HG03064 (cell line): ENCODE measurements around the gene LEFTY2.
"Not testable (repeated sequence)": the region's sequence is repeated elsewhere in the genome, so short reads cannot be mapped to it uniquely, and the experiment has no call there.

Experiments used
- ATAC-seq: cut with Tn5 transposase; IDR thresholded peaks from one replicate; pipeline ENCODE4 v1.9.1; 2021; ENCODE audit warnings: low read depth; ENCODE audit not compliant: unreplicated experiment

Gene LEFTY2, protein sequence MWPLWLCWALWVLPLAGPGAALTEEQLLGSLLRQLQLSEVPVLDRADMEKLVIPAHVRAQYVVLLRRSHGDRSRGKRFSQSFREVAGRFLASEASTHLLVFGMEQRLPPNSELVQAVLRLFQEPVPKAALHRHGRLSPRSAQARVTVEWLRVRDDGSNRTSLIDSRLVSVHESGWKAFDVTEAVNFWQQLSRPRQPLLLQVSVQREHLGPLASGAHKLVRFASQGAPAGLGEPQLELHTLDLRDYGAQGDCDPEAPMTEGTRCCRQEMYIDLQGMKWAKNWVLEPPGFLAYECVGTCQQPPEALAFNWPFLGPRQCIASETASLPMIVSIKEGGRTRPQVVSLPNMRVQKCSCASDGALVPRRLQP

GRCh38 chr1:225941187-225941941 is at the start of gene LEFTY2:
Gene LEFTY2 (minus strand): TSS chr1:225941220. CDS start chr1:225941140, 80 bp downstream.
- ATAC-seq: no peak

DNA sequence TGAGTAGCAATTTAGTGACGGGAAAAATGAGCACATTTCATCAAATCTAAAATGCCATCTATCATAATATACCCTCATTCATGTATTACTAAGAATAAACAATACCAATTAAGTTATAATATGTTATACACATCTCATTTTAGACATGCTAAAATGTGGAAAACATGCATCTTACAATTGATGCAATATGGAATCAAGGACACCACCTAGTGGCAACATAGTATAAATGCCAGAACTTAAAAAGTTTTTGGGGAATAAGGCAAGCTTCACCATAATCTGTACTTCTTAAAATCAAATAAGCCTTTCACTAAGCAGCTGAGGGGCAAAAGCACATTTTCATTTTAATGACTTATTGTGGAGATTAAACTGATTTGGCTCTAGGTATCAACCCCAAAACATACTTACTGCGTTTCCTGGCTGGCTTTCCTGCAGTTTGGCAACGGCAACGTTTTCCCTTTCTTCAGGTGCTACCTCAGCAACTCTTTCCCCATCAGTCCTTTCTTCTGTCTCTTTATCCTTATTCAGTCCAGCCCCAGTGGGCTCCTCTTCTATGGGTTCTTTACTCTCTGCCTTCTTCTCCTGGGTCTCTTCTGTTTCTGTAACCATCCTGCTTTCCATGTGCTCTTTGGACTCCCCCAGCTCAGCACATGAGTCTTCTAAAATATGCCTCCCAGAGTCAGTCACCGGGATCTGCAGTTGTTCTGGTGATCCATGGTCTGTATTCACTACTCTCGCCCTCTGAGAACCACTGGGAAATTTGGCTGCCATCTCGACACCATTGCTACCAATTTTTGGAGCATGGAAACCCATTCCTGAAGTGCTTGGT is 46.7 kb upstream of the LEFTY2 start:
- ATAC-seq: no peak

GRCh38 chr1:225981714-225982113 is 40.7 kb upstream of the LEFTY2 start:
- ATAC-seq: no peak

GRCh38 chr1:225980005-225980836 is 39.2 kb upstream of the LEFTY2 start:
- ATAC-seq: no peak

GRCh38 chr1:225979421-225979820 is 38.4 kb upstream of the LEFTY2 start:
- ATAC-seq: no peak

GRCh38 chr1:225977937-225978748 is 37.1 kb upstream of the LEFTY2 start:
- peak; percentile 85 for ATAC-seq

DNA sequence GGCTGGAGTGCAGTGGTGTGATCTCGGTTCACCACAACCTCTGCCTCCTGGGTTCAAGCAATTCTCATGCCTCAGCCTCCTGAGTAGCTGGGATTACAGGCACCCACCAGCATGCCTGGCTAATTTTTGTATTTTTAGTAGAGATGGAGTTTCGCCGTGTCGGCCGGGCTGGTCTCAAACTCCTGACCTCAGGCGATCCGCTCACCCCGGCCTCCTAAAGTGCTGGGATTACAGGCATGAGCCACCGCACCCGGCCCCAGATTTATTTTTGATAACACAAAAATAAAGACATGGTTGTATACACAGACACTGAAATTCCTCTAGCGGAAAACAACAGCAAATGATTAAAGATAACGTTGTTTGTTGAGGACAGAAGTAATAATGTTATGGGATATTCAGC is 34.1 kb upstream of the LEFTY2 start:
- not testable (repeated sequence) for ATAC-seq

DNA sequence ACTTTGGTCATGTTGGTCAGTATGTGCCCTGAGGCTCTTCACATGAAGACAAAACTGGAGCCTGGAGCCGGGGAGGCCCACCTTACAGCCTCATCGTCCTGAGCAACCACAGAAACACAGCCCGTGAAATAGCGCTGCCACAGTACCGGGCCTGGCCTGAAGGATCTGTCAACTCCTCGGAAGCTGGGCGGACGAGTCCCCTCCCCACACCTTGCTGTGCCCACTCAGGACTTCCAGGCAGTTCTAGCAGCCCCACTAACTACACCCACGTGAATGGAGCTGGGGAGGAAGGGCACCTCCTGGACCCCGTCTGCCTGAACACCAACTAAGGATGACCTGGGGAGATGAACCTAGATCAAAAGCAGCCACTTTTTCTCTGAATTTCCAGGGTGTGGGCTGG is 33.4 kb upstream of the LEFTY2 start:
- ATAC-seq: no peak

GRCh38 chr1:225973158-225973557 is 32.1 kb upstream of the LEFTY2 start:
- no peak for ATAC-seq

GRCh38 chr1:225972344-225973152 is 31.5 kb upstream of the LEFTY2 start:
- no peak for ATAC-seq

GRCh38 chr1:225970592-225971157 is 29.7 kb upstream of the LEFTY2 start:
- ATAC-seq: not testable (repeated sequence)

DNA sequence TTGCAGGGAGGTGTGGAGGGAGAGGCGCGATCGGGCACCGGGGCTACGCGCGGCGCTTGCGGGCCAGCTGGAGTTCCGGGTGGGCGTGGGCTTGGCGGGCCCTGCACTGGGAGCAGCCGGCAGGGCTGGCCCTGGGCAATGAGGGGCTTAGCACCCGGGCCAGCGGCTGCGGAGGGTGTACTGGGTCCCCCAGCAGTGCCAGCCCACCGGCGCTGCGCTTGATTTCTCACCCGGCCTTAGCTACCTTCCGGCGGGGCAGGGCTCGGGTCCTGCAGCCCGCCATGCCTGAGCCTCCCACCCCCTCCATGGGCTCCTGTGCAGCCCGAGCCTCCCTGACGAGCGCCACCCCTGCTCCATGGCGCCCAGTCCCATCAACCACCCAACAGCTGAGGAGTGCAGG is 28.7 kb upstream of the LEFTY2 start:
- ATAC-seq: not testable (repeated sequence)

GRCh38 chr1:225965231-225965630 is 24.2 kb upstream of the LEFTY2 start:
- no peak for ATAC-seq

DNA sequence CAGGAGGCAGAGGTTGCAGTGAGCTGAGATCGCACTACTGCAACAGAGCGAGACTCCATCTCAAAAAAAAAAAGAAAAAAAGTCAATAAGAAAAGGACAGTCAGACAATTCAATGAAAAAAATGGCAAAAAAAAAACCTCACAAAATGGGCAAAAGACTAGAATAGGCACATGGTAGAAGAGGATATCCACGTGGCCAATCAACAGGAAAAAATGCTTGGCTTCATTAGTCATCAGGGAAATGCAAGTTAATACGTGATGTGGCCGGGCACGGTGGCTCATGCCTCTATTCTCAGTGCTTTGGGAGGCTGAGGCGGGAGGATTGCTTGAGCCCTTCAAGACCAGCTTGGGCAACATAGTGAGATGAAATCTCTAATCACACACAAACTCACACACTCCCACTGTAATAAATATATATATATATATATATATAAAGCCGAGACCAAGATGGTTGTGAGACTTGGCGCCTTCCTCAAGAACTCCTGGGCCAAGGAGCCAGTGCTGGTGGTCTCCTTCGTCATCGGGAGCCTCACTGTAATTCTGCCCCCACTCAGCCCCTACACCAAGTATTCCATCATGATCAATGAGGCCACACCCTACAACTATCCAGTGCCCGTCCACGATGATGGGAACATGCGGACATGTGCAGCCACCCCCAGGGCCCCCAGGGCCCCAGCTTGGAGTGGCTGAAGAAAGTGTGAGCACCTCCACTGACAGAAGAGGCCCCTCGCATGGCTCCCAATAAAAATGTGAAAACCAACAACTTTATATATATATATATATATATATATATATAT is 22.9 kb upstream of the LEFTY2 start:
- ATAC-seq: no peak

DNA sequence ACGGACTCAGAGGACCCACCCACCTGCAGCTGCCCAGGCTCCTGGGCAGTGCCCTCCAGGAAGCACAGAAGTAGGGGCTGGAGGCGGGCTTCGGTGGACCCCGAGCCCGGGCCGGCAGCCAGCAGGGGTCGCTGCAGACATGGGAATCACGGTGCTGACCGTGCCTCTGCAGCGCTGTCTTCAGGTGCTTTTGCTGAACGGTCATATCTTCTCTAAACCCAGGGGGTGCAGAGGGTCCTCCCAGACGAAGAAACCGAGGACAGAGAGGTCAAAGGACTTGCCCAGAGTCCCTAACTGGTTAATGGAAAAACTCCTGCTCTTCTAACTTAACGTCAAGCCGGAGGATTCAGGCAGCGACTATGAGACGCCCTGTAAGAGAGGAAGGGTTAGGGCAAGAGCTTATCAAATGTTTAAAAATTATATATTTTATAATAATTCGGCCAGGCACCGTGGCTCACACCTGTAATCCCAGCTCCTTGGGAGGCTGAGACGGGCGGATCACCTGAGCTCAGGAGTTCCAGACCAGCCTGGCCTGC is 21.5 kb upstream of the LEFTY2 start:
- no peak for ATAC-seq

DNA sequence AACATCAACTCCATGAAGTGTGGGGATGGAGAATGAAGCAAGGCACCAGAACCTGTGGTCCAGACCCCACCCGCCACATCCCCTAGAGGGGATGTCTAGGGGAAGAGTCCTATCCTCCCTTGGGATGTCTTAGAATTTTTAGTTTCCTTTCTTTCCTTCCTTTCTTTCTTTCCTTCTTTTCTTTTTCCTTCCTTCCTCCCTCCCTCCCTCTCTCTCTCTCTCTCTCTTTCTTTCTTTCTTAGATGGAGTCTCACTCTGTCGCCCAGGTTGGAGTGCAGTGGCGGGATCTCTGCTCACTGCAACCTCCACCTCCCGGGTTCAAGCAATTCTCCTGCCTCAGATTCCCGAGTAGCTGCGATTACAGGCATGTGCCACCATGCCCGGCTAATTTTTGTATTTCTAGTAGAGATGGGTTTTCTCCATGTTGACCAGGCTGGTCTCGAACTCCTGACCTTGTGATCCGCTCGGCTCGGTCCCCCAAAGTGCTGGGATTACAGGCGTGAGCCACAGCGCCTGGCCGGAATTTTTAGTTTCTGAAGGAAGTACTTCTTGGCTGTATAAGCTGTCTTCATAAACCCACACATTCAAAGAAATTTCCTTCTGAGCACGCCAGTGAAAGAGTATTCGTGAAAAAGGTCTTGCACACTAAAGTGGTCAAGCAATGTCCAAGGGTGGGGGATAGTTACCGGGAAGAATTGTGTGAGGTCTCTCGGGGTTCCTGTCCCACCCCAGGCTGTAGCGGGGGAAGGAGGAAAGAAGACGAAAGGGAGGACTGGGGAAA is 20.8 kb upstream of the LEFTY2 start:
- ATAC-seq: no peak
